G401.6 (cell line): ENCODE data around the gene PEDS1.
"Not testable (repeated sequence)": the region's sequence is repeated elsewhere in the genome, so short reads cannot be mapped to it uniquely, and the experiment has no call there.

Experiments used
- FAIRE-seq: peaks from 2 replicates; lab custom pipeline; 2012; peaks lifted over from hg19 to GRCh38; lab: Jason Lieb, UNC

Gene PEDS1

DNA sequence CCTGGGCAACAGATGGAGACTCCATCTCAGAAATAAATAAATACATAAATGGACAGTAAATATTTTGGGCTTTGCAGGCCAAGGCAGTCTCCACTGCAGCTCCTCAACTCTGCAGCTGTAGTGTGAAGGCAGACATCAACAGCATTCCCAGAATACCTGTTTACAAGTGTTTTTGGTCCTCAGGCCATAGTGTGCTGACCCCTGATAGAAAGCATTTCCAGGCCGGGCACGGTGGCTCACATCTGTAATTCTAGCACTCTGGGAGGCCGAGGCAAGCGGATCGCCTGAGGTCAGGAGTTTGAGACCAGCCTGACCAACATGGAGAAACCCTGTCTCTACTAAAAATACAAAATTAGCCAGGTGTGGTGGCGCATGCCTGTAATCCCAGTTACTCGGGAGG, 18.4 kb downstream of the PEDS1 start:
- FAIRE-seq, result not testable (repeated sequence)

DNA sequence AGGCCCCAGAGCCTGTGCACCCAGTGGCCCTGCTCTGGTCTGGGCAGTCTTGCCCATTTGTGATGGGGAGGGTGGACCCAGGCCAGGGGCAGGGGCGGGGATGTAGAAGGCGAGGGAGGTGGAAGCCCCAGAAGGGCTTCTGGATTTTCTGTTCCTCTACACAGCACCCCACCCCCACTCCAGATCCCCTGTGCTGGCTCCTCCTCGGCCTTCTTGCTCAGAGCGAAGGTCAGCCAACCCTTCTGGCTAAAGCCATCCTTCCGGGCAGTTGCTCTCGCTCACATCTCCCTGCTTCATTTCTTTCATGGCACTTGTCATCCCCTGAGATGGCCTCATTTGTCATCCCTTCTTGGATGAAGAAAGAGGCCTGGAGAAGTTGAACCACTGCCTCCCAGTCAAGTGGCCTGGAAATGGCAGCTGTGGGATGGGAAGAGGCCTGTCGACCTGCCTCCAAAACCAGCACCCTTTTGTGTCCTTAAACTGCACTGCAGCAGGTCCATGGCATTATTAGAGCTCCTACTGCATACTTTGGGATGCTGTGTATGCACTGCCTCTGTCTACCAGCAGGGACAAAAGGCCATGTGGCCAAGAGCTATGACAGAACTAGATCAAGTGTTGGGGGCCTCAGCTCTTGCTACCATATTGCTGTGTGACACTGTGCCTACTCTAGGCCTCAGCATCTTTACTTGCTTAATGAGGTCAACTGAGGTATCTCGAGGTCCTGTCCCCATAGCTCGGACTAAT, 19.9 kb downstream of the PEDS1 start:
- FAIRE-seq, result no peak

- no peak for FAIRE-seq
Observed at GRCh38 chr20:50133041-50133440, 20.5 kb downstream of the PEDS1 start.

- FAIRE-seq, result peak; percentile 60
Observed at GRCh38 chr20:50130995-50131394, 22.5 kb downstream of the PEDS1 start.

DNA sequence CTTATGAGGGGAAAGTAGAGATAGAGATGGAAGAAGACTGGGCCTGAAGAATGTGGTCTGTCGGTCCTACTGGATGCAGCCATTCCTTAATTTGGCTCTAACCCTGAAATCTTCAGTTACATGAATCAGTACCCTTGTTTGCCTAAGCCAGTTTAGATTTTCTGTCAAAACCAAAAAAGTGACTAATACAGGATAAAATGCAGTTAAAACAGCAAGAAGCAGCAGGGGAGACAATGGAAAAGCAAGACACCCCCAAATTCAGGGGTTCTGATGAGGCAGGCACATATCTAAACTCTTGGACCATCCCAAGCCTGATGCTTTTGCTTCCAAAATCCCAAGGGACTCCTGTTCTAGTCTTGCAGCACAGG, 23.2 kb downstream of the PEDS1 start:
- FAIRE-seq, result no peak

DNA sequence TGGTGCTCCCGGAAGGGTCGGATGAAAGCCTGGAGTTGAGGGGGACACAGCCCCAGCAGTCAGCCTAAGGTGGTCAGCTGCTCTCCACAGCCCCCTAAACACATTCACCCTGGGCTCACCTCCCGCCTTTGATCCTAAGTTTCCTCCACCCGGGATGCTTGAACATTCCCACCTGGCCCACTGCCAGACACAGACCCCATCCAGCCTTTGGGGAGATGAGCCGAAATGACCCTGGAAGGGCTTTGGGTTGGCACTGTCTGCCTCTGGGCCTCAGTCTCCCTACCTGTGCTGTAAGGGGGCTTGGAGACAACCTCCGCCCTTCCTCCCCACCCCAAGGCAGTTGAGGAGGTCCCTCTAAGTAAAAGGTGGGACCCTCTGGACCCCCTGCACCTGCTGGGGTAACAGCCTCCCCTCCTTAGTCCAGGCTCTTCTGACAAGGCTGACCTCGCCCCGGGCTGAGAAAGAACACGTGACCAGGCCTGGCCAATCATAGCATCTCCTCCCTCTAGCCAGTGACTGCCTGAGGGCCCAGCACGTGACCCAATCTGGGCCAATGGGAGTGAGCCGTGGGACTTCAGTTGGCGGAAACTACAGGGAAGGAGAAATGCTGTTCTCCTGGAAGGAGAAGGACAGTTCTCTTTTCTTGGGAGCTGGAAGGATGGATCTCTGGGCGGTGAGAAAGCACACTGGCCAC, 23.7 kb downstream of the PEDS1 start:
- no peak for FAIRE-seq

DNA sequence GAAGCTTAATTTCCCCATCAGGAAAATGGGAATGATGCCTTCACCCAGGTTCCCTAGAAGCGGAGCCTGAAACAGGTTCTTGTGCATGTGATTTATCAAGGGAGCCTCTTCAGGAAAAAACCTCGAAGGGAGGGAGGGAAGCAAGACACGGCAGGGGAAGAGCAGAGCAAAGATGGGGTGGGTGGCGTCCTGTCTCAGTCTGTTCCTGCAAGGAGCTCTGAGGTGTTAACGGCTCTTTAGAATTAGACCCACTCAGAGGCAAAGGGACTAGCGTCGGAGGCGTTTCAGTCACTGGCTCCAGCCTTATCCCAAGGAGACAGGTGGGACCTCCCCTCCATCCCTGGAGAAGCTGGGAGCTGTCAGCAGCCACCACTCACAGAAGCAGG, 25.0 kb downstream of the PEDS1 start:
- no peak for FAIRE-seq

- no peak for FAIRE-seq
Observed at GRCh38 chr20:50127587-50128519, 25.7 kb downstream of the PEDS1 start.

- FAIRE-seq, result no peak
Observed at GRCh38 chr20:50126662-50127061, 26.9 kb downstream of the PEDS1 start.

- FAIRE-seq, result no peak
Observed at GRCh38 chr20:50125279-50125678, 28.2 kb downstream of the PEDS1 start.

GRCh38 chr20:50124496-50124895, 29.0 kb downstream of the PEDS1 start:
- no peak for FAIRE-seq

DNA sequence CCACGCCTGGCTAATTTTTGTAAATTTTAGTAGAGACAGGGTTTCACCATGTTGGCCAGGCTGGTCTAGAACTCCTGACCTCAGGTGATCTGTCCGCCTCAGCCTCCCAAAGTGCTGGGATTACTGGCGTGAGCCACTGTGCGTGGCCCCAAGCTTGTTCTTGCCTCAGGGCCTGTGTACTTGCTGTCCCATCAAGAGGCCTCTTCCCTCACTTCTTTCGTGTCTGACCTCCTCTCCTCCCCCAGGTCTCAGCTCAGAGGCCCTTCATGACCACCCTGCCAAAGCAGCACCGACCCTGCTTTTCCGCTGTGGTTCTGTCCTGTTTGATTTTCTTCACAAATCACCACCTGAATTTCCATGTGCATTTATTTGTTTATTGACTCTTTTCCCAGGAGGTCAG, 30.1 kb downstream of the PEDS1 start:
- no peak for FAIRE-seq

- FAIRE-seq, result no peak
Observed at GRCh38 chr20:50122763-50123162, 30.8 kb downstream of the PEDS1 start.

DNA sequence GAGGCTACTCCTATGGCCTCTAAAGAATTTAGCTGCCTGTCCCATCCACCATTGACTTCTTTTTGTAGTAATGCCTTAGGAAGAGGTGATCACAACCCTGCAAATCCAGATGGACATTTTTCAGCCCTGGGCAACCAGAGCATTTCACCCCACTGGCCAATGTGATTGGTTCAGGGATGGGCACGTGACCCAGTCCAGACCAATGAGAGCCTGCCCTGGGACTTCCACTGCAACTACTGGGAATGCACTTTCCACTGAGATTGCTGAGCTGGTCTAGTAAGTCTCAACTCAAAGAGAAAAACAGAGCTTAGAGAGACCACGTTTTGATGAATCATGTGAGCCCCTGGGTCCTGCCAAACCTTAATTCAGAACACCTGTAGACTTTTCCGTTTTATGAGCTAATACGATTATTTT, 31.7 kb downstream of the PEDS1 start:
- FAIRE-seq, result peak; percentile 83

DNA sequence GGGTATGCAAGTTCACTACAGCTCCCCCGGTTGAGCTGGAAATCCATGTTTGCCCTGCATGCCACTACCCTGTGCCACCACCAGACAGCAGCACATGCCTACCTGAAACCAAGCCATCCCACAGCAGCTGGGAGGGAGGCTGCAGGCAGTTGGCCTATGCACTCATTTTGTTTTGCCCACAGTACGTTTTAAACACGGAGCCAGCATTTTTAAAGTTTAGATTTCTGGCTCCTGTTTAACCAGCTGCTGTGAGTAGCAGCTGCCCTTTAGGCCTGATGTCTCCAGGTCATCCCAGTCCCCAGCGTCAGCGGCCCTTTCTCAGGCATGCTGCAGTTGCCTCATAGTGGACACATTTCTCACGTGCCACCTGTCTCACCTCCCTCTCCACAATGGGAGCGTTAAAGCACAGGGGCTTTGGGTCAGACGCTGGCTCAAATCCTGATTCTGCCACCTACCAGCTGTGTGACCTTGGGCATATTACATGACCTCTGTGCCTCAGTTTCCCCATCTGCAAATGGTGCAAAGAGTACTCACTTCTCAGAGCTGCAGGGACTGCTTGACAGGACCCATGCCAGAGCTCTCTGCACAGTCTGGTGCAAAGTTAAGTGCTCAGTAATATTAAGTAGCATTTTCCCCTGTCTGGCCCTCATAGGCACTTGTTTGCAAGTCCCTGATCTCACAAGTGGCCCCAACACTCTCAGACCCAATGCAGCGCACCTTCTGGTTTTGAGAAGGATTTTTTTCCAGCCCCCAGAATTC, 32.4 kb downstream of the PEDS1 start:
- no peak for FAIRE-seq

DNA sequence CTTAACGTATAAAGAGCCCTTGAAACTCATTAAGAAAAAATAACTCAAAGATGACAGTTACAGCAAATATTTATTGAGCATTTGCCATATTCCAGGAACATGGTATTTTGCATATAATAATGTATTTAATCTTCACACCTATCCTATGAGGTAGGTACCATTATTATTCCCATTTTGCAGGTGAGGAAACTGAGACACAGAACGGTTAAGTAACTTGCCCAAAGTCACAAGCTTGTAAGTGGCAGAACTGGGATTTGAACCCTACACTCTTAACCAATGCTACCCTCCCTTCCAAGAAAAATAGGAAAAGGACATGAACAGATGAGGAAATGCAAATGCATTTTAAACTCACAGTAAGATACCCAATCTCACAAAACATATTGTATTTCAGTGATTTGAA, 35.3 kb downstream of the PEDS1 start:
- no peak for FAIRE-seq

DNA sequence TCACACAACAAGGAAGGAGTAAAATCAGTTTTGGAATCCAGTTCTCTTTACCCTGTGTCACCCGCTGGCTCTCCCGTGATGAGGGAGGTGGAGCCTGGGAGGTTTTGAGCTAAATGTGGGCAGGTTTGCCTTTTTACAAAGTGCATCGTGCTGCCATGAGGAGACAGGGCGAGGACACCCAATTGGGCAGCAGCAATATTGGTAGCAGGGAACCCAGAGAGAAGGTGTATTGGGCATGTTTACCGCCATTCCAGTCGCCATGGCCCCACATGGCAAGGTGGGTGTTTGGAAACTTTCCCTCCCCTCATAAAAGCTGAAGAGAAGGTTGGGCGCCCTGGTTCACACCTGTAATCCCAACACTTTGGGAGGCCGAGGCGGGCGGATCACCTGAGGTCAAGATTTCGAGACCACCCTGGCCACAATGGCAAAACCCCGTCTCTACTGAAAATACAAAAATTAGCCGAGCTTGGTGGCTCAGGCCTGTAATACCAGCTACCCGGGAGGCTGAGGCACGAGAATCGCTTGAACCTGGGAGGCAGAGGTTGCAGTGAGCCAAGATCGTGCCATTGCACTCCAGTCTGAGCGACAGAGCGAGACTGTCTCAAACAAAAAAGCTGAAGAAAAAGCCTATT, 37.0 kb downstream of the PEDS1 start:
- no peak for FAIRE-seq

- peak; percentile 93 for FAIRE-seq
Observed at GRCh38 chr20:50115591-50116367, 37.7 kb downstream of the PEDS1 start.

DNA sequence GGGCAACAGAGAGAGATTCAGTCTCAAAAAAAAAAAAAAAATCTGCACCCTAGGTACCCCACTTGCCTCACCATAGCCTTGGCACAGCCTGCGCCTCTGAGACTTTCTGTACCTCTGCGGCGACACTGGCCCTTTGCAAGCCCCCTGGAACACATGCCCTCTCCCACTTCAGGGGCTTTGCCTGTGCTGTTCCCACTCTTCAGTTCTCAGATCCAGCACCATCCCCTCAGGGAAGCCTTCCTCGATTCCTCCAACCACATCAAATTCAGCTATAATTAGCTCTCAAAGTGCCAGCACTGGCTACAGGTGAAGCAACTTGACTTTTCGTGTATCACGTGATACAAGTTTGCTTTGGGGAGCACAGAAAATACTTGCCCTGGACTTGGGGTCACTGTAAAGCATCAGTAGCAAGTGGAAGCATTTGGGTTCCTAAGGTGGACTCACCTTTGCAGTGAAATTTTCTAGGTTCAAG, 38.4 kb downstream of the PEDS1 start:
- no peak for FAIRE-seq

GRCh38 chr20:50113420-50114224, 39.9 kb downstream of the PEDS1 start:
- no peak for FAIRE-seq
